T-helper 17 cell (primary cell): ENCODE measurements around the gene TIMP1. TPM values are rescaled to one million over a fixed set of nuclear protein-coding genes. Genes with fewer than 3 reads are reported as not detected.

ENCODE experiments used
- ATAC-seq: fragments of 150-1000 bp; cut with Tn5 transposase; 2 replicates; pipeline ENCODE4 v1.10.0; 2021; ENCODE audit warnings: mild to moderate bottlenecking, moderate library complexity
- DNase-seq, 3 donors: peaks; one replicate each; pipeline versions ENCODE4 v3.0.0 to v3.0.0-alpha.2; 2020 to 2021
- H3K9me3 ChIP-seq: one replicate; pipeline ENCODE4 v1.7.0; 2013; ENCODE audit warnings: low read length, mild to moderate bottlenecking; ENCODE audit not compliant: control insufficient read depth, poor library complexity, severe bottlenecking
- H3K27ac Mint-ChIP-seq: one replicate; pipeline ENCODE4 v1.8.0; 2022; ENCODE audit warnings: mild to moderate bottlenecking, moderate library complexity, mixed read lengths
- H3K27me3 Mint-ChIP-seq: one replicate; pipeline ENCODE4 v1.8.0; 2022; ENCODE audit warnings: mixed read lengths
- H3K36me3 Mint-ChIP-seq: one replicate; pipeline ENCODE4 v1.8.0; 2022; ENCODE audit warnings: low read depth, mixed read lengths
- H3K4me1 Mint-ChIP-seq: one replicate; pipeline ENCODE4 v1.8.0; 2022; ENCODE audit warnings: mild to moderate bottlenecking, mixed read lengths
- H3K4me3 Mint-ChIP-seq: one replicate; pipeline ENCODE4 v1.8.0; 2022; ENCODE audit warnings: mild to moderate bottlenecking, moderate library complexity, mixed read lengths
- total RNA-seq, 4 donors: library from RNA in 2 of 4; stranded (reverse) in 2 of 4; gene quantifications; one replicate each; pipeline ENCODE4 v1.2.3 and lab custom pipeline; 2022 to 2026

The TIMP1 gene
- total RNA-seq, 2 donors from 2014 or later, result 94.5 to 143 TPM

DNA sequence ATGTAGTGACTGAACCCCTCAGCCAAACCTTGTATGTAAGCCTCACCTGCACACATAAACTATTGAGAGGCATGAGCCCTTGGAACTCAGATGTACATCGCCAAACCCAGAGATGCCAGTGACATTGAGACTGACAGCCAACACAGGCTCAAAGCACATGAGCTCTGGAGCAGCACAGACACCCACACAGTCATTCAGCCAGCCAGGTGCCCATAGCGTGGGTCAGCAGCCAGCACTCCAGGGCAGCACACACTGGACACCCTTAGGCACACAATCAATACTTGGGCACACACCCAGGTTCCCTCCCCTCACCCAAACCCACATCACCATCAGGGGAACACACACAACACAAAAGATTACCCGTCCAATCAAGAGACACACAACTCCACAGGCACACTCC, 4.3 kb upstream of the TIMP1 start:
- no peak for ATAC-seq
- no peaks in the 10 kb centered on the region for H3K36me3 Mint-ChIP-seq
- H3K27me3 Mint-ChIP-seq, result no peaks in the 10 kb centered on the region
- peaks cover 21% of the 10 kb centered on the region for H3K4me1 Mint-ChIP-seq
- no peaks in the 10 kb centered on the region for H3K9me3 ChIP-seq
- no peak for DNase-seq
- no peak overlapping the region for H3K27ac Mint-ChIP-seq
- H3K4me3 Mint-ChIP-seq, result no peak overlapping the region

DNA sequence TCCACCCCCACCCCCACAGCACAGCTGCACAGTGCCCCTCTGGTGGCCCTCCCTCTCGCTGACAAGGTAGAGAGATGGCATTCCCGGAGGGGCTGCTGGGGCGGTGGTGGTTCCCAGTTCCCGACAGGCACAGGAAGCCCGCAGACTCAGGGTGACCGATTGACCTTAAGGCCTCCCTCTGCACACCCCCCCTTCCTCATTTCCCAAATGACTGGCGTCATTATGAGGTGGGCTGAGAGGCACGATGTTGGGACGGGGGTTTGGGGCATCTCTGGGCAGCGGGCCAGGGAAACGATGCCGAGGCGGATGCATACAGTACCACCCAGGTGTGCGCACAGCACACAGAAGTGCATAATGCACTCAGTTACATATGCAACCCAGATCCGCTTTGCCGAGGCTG, 3.5 kb upstream of the TIMP1 start:
- DNase-seq (no peak), ATAC-seq (no peak)
- no peaks in the 10 kb centered on the region for H3K9me3 ChIP-seq
- H3K4me3 Mint-ChIP-seq, result no peak overlapping the region
- H3K36me3 Mint-ChIP-seq, result peaks cover 2% of the 10 kb centered on the region
- no peak overlapping the region for H3K27ac Mint-ChIP-seq
- peaks cover 24% of the 10 kb centered on the region for H3K4me1 Mint-ChIP-seq
- no peaks in the 10 kb centered on the region for H3K27me3 Mint-ChIP-seq

DNA sequence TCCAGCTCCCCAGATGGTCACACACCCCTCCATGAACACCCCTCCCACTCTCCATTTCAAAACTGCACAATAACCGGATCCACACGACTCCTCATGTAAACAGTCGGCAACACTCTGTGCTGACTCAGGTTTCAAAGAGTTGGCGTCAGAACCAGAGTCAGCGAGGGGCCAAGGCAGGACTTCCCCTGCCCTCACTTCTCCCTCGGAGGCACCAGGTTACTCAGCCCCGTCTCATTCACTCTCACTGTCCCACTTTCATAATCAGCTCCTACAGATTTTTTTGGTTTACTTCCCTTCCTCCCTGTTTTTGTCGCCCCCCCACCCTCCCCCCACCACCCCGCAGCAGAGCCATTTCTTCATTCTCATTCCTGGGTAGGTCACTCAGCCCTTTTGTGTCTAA, 2.7 kb upstream of the TIMP1 start:
- ATAC-seq (peak; percentile 46), DNase-seq (no peak)
- no peaks in the 10 kb centered on the region for H3K27me3 Mint-ChIP-seq
- H3K36me3 Mint-ChIP-seq, result peaks cover 2% of the 10 kb centered on the region
- H3K27ac Mint-ChIP-seq, result peak overlapping the region; percentile 57
- H3K4me1 Mint-ChIP-seq, result peaks cover 28% of the 10 kb centered on the region
- peak overlapping the region; percentile 67 for H3K4me3 Mint-ChIP-seq
- H3K9me3 ChIP-seq, result no peaks in the 10 kb centered on the region

DNA sequence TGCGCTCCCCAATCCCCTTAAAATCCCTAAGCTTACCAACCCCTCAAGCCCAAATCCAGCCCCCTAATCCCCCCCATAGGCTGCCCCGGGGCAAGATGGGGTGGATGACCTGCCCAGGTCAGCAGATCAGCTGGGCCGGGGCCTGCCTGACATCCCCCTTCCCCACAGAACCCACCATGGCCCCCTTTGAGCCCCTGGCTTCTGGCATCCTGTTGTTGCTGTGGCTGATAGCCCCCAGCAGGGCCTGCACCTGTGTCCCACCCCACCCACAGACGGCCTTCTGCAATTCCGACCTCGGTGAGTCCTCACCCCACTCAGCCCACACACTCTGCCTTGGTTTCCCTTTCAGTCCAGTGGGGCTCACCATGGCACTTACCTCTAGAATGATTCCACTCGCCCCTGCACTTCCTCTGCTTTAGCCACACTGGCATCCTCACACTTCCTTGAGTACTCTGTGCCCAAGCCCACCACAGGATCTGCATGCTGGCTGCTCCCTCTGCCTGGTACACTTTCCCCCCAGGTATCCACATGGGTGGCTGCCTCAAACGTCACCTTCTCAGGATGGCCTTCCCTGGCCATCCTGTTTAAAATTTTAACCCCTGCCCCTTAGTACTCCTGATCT, 1.1 kb downstream of the TIMP1 start:
- Mint-ChIP-seq H3K4me1 (peaks cover 20% of the 10 kb centered on the region), H3K4me3 (peak overlapping the region; percentile 94), H3K27me3 (no peaks in the 10 kb centered on the region), H3K36me3 (peaks cover 5% of the 10 kb centered on the region), H3K27ac (peak overlapping the region; percentile 87)
- H3K9me3 ChIP-seq, result no peaks in the 10 kb centered on the region
- no peak for DNase-seq
- ATAC-seq, result no peak

DNA sequence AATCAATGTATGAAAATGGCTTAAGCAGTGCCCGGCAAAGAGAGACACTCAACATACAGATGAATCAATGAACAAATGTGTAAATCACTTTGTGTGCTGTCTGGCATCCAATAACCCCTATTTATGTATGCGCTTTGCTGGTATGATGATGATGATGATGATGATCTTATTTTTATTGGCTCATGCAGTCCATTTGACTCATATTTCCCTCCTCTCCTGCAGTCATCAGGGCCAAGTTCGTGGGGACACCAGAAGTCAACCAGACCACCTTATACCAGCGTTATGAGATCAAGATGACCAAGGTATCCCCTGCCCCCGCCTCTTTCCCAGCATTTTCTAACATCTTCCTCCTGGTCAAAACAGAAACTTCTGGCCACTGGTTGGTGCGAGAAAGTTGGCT, 2.5 kb downstream of the TIMP1 start:
- no peak overlapping the region for H3K27ac Mint-ChIP-seq
- peaks cover 5% of the 10 kb centered on the region for H3K36me3 Mint-ChIP-seq
- no peaks in the 10 kb centered on the region for H3K27me3 Mint-ChIP-seq
- H3K9me3 ChIP-seq, result no peaks in the 10 kb centered on the region
- peaks cover 16% of the 10 kb centered on the region for H3K4me1 Mint-ChIP-seq
- DNase-seq, result no peak
- H3K4me3 Mint-ChIP-seq, result no peak overlapping the region
- no peak for ATAC-seq

DNA sequence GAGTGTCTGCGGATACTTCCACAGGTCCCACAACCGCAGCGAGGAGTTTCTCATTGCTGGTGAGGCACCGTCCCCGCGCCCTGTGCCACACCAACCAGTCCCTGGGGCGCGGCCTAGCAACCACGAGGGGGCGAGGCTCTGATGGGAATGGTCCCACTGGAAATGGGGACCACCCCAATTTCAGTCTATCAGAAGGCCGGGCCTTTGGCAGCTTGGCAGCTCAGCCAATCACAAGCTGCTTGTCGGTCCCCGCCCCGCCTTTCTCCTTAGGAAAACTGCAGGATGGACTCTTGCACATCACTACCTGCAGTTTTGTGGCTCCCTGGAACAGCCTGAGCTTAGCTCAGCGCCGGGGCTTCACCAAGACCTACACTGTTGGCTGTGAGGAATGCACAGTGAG, 3.0 kb downstream of the TIMP1 start:
- Mint-ChIP-seq H3K4me3 (no peak overlapping the region), H3K27ac (no peak overlapping the region), H3K4me1 (peaks cover 14% of the 10 kb centered on the region), H3K27me3 (no peaks in the 10 kb centered on the region), H3K36me3 (peaks cover 5% of the 10 kb centered on the region)
- DNase-seq, result no peak
- H3K9me3 ChIP-seq, result no peaks in the 10 kb centered on the region
- ATAC-seq, result no peak

DNA sequence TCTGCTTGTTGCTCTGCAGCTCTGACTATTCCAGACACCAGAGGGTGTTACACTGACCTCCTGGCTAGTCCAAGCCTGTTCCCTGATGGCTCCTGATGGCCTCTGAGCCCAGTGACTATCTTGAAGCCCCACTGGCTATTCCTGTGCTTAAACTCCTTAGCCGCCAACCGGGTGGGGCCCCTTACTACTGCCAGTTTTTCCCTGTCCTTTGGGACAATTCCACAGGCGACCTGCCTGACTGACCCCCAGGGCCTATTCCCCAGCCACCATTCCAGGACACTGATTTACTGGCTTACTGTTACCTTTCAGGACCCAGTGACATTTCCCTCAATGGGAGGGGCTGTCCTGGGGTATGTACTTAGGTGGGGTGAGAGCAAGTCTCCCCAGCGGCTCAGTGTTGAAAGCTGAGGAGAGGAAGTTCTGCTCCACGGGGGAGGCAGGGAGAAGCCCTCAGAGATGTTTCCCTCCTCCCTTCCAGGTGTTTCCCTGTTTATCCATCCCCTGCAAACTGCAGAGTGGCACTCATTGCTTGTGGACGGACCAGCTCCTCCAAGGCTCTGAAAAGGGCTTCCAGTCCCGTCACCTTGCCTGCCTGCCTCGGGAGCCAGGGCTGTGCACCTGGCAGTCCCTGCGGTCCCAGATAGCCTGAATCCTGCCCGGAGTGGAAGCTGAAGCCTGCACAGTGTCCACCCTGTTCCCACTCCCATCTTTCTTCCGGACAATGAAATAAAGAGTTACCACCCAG, 4.0 kb downstream of the TIMP1 start:
- H3K27ac Mint-ChIP-seq, result peak overlapping the region; percentile 41
- peaks cover 14% of the 10 kb centered on the region for H3K4me1 Mint-ChIP-seq
- H3K9me3 ChIP-seq, result no peaks in the 10 kb centered on the region
- H3K4me3 Mint-ChIP-seq, result no peak overlapping the region
- H3K27me3 Mint-ChIP-seq, result no peaks in the 10 kb centered on the region
- DNase-seq, result no peak
- peaks cover 5% of the 10 kb centered on the region for H3K36me3 Mint-ChIP-seq
- ATAC-seq, result no peak

DNA sequence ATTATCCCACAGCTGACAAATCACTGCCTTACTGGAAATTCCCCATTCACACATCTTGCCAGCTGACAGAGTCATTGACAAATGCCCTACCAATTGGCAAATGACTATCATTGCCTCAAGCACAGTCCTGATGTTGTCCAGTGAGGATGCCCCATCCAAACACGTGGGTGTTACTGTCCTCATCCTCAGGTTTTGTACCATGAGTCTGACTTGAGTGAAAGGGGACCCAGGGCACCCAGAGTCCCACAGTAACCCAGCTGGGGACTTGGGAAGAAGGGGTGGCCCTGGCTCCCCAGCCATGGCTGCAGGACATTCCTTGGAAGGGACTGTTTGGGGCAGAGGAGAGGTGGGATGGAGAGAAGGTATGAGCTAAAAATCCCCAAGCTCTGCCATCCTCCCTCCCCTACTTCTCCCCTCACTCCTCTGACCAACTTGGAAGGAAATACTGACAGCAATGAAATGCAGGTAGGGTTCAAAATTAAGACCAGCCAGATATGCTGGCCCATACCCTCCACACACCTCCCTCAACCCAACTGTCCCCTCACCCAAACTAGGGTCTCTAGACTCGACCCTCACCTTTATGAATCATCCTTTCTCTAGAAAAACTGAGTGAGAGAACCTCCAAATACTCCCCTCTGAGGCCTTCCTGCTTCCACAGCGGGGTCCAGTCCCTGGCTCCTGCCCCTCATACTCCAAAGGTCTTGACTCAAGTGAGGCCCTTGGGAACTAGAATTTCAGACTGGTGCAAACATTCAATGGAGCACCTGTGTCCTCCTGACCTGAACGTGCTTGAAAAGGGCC, 5.1 kb downstream of the TIMP1 start:
- DNase-seq (no peak), ATAC-seq (no peak)
- Mint-ChIP-seq H3K4me1 (peaks cover 9% of the 10 kb centered on the region), H3K4me3 (no peak overlapping the region), H3K36me3 (peaks cover 5% of the 10 kb centered on the region), H3K27ac (no peak overlapping the region), H3K27me3 (no peaks in the 10 kb centered on the region)
- no peaks in the 10 kb centered on the region for H3K9me3 ChIP-seq

DNA sequence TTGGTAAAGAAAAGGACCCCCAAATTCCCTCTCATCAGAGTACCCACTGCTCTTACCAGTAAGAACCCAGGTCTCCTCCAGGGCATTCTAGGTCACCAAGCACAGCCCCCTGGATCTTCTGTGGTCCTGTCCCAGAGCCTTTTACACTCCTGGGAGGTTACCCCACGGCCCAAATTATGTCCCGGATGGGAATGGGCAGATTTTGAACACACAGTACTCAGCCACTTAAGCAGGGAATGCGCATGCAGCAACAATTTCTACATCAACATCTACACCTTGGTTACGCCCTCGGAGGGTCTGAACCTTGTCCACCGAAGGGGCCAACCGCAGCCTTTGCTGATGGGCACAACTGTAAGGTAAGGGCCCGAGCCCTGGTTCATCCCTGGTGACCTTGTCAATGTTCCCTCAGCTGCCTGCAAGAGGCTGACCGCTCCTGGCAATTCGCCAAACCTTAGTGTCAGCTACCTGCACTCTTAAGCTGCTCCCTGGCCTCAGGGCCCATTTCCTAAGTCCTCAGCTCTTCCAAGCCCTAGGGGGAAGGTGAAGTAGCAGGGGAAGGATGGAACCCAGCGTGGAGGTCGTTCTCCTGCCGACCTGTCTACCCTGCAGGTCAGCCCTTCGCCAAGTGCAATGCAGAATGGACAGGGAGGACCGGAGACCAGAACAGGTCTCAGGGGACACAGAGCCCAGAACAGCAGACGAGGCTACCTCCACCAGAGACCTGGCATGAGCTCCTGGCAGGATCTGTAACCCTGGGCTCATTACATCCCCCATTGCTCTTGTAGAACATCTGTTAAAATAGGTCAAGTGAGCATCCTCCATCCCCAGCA, 5.9 kb downstream of the TIMP1 start:
- peaks cover 9% of the 10 kb centered on the region for H3K4me1 Mint-ChIP-seq
- H3K27ac Mint-ChIP-seq, result no peak overlapping the region
- H3K36me3 Mint-ChIP-seq, result peaks cover 5% of the 10 kb centered on the region
- ATAC-seq, result no peak
- no peak for DNase-seq
- no peak overlapping the region for H3K4me3 Mint-ChIP-seq
- H3K9me3 ChIP-seq, result no peaks in the 10 kb centered on the region
- H3K27me3 Mint-ChIP-seq, result no peaks in the 10 kb centered on the region

DNA sequence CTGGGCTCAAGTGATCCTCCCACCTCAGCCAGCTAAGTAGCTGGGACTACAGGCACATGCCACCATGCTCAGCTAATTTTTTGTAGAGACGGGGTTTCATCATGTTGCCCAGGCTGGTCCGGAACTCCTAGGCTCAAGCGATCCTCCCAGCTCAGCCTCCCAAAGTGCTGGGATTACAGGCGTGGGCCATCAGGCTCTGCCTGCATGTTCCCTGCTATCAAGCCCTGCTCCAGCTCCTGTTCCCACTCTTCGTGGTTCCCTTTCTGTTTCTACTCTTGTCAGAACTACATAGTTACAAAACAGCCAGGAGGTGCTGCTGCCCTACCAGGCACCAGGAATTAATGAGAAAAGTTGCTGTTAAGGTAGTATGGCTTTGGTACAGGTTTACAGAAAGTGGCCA, 8.7 kb downstream of the TIMP1 start:
- Mint-ChIP-seq H3K4me3 (no peak overlapping the region), H3K36me3 (no peaks in the 10 kb centered on the region), H3K27me3 (no peaks in the 10 kb centered on the region), H3K27ac (no peak overlapping the region), H3K4me1 (peaks cover 2% of the 10 kb centered on the region)
- DNase-seq (no peak), ATAC-seq (no peak)
- peaks cover 1% of the 10 kb centered on the region for H3K9me3 ChIP-seq

DNA sequence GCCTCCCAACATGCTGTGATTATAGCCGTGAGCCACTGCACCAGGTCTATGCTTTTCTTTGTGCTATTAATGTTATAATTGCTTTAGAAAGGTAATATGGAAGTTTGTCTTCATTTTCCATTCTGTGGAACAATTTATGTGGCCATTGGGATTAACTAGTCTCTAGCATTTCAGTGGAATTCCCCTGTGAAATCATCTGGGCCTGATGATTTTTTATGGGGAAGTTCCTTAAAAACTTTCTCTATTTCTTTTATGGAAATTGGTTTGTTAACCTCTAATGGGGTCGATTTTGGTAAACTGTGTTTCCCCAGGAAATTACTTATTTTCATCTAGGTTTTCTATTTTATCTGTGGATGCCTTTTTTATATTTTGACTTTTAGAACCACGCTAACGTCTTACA, 11.3 kb downstream of the TIMP1 start:
- H3K9me3 ChIP-seq, result peaks cover 7% of the 10 kb centered on the region
- DNase-seq (no peak), ATAC-seq (no peak)
- Mint-ChIP-seq H3K27ac (no peak overlapping the region), H3K27me3 (no peaks in the 10 kb centered on the region), H3K36me3 (peaks cover 2% of the 10 kb centered on the region), H3K4me3 (no peak overlapping the region), H3K4me1 (peaks cover 5% of the 10 kb centered on the region)

DNA sequence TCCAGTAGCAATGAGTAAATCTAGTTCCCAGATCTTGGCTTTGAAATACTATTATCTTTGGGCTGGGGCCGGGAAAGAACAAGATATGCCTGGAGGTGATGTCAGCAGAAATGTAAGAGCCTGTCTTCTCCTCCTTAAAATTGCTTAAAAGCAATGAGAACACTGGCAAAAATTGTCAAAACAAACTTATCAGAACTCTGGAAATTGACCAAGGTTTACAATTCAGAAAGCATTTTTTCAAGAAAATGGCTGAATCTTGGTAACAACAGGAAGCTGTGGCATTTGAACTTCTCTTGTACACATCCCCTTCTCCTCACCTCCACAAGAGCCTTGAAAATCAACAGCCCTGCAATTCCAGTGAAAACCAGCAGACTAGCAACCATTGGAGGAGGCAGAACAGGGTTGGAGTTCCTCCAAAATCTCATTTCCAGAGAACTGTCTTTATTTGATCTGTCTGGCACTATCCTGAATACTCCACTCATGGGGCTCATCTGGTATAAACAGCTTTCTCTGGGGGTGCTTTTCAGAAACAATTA, 13.5 kb downstream of the TIMP1 start:
- no peak for DNase-seq
- Mint-ChIP-seq H3K36me3 (peaks cover 2% of the 10 kb centered on the region), H3K27me3 (no peaks in the 10 kb centered on the region), H3K4me3 (peak overlapping the region; percentile 13), H3K27ac (peak overlapping the region; percentile 19), H3K4me1 (peaks cover 5% of the 10 kb centered on the region)
- ATAC-seq, result no peak
- peaks cover 7% of the 10 kb centered on the region for H3K9me3 ChIP-seq

DNA sequence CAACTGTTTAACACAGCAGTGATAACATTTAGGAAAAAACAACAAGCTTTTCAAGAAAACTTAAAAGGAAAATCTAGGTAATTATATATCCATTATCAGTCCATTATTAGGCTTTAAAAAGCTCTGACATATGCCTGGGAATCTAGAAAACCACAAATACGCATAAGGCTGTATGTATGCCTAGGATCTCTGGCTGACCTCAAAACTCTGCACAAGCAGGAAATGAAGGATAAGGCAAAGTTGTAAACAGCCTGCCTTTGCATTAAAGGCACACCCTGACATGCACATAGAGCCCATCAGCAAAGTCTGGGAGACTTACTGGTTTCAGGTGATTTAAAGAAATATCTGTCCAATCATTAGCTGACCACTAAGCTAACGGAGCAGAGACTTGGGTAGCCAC, 14.0 kb downstream of the TIMP1 start:
- no peak for ATAC-seq
- Mint-ChIP-seq H3K27ac (peak overlapping the region; percentile 19), H3K36me3 (peaks cover 2% of the 10 kb centered on the region), H3K4me3 (peak overlapping the region; percentile 13), H3K4me1 (peaks cover 5% of the 10 kb centered on the region), H3K27me3 (no peaks in the 10 kb centered on the region)
- H3K9me3 ChIP-seq, result peaks cover 7% of the 10 kb centered on the region
- no peak for DNase-seq
